Loucy (cell line): ENCODE results near the gene SETX.

Experiments
- H2AFZ ChIP-seq: fragments of 200-600 bp; sonication (generic); 2 replicates; pipeline ENCODE4 v1.6.0; 2016; ENCODE audit warnings: antibody characterized with exemption, mild to moderate bottlenecking, low read length, moderate library complexity
- H3F3A ChIP-seq: fragments of 200-600 bp; 2 replicates; pipeline ENCODE4 v1.6.0; 2016; ENCODE audit warnings: antibody characterized with exemption, low read depth, mild to moderate bottlenecking
- H3K27me3 ChIP-seq: fragments of 200-600 bp; sonication (generic); 2 replicates; pipeline ENCODE4 v1.6.1; 2014; ENCODE audit warnings: low read length, mild to moderate bottlenecking; ENCODE audit not compliant: insufficient read depth, poor library complexity, severe bottlenecking
- H3K36me3 ChIP-seq: fragments of 200-600 bp; sonication (generic); 2 replicates; pipeline ENCODE4 v1.6.1; 2016; ENCODE audit warnings: low read length; ENCODE audit not compliant: insufficient read depth
- H3K4me1 ChIP-seq: fragments of 200-600 bp; sonication (generic); 2 replicates; pipeline ENCODE4 v1.5.1; 2014; ENCODE audit warnings: low read length, mild to moderate bottlenecking; ENCODE audit not compliant: insufficient read depth, poor library complexity, severe bottlenecking
- H3K4me2 ChIP-seq: fragments of 200-600 bp; sonication (generic); 2 replicates; pipeline ENCODE4 v1.6.0; 2014; ENCODE audit warnings: antibody characterized with exemption, low read length, low read depth, mild to moderate bottlenecking; ENCODE audit not compliant: poor library complexity, severe bottlenecking
- H3K4me3 ChIP-seq: fragments of 200-600 bp; sonication (generic); 2 replicates; pipeline ENCODE4 v1.5.1; 2014; ENCODE audit warnings: low read length, mild to moderate bottlenecking, mixed read lengths; ENCODE audit not compliant: poor library complexity, severe bottlenecking
- H3K79me2 ChIP-seq: fragments of 200-600 bp; sonication (generic); 2 replicates; pipeline ENCODE4 v1.6.1; 2014; ENCODE audit warnings: low read length; ENCODE audit not compliant: insufficient read depth
- H3K9ac ChIP-seq: fragments of 200-600 bp; sonication (generic); 2 replicates; pipeline ENCODE4 v1.6.0; 2014; ENCODE audit warnings: mild to moderate bottlenecking, low read depth, low read length, moderate library complexity; ENCODE audit not compliant: poor library complexity, severe bottlenecking
- H3K9me2 ChIP-seq: fragments of 200-600 bp; sonication (generic); replicated peaks from 2 replicates; pipeline ENCODE4 v1.6.1; 2016; ENCODE audit warnings: low read depth, low read length, mixed read lengths
- H3K9me3 ChIP-seq: fragments of 200-600 bp; sonication (generic); 2 replicates; pipeline ENCODE4 v1.6.1; 2014; ENCODE audit warnings: mild to moderate bottlenecking, antibody characterized with exemption, low read length, low read depth; ENCODE audit not compliant: insufficient read depth
- H4K20me1 ChIP-seq: fragments of 200-600 bp; sonication (generic); 2 replicates; pipeline ENCODE4 v1.6.0; 2014; ENCODE audit warnings: antibody characterized with exemption, low read length, mild to moderate bottlenecking; ENCODE audit not compliant: insufficient read depth, poor library complexity, severe bottlenecking
- EZH2phosphoT487 ChIP-seq: fragments of 200-600 bp; IDR thresholded peaks from 2 replicates; pipeline ENCODE4 v1.6.1; 2018; ENCODE audit warnings: antibody characterized with exemption, mild to moderate bottlenecking, moderate library complexity, borderline replicate concordance
- TF ChIP-seq, protein P1 (sequence below): fragments of 200-600 bp; sonication (generic); conservative IDR thresholded peaks from 2 replicates; pipeline ENCODE4 v1.5.1; 2014; ENCODE audit warnings: mild to moderate bottlenecking, antibody characterized with exemption, low read length

SETX gene

GRCh38 chr9:132387133-132387532 is 32.3 kb upstream of the SETX start:
- Histone ChIP-seq H3K4me2 (no peak overlapping the region), H3K79me2 (peaks cover 8% of the 10 kb centered on the region), H4K20me1 (no peaks in the 10 kb centered on the region), H3F3A (no peaks in the 10 kb centered on the region), H3K36me3 (peaks cover 77% of the 10 kb centered on the region), H2AFZ (no peak overlapping the region), H3K4me3 (no peak overlapping the region), H3K9me3 (no peaks in the 10 kb centered on the region), H3K4me1 (peaks cover 21% of the 10 kb centered on the region), H3K27me3 (no peaks in the 10 kb centered on the region), H3K9me2 (no peaks in the 10 kb centered on the region), H3K9ac (no peak overlapping the region)
- TF ChIP-seq EZH2phosphoT487, result no peak
- TF ChIP-seq, protein P1, sequence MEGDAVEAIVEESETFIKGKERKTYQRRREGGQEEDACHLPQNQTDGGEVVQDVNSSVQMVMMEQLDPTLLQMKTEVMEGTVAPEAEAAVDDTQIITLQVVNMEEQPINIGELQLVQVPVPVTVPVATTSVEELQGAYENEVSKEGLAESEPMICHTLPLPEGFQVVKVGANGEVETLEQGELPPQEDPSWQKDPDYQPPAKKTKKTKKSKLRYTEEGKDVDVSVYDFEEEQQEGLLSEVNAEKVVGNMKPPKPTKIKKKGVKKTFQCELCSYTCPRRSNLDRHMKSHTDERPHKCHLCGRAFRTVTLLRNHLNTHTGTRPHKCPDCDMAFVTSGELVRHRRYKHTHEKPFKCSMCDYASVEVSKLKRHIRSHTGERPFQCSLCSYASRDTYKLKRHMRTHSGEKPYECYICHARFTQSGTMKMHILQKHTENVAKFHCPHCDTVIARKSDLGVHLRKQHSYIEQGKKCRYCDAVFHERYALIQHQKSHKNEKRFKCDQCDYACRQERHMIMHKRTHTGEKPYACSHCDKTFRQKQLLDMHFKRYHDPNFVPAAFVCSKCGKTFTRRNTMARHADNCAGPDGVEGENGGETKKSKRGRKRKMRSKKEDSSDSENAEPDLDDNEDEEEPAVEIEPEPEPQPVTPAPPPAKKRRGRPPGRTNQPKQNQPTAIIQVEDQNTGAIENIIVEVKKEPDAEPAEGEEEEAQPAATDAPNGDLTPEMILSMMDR, result no peak

GRCh38 chr9:132384376-132384775 is 29.6 kb upstream of the SETX start:
- 0 out of 2 replicates have a peak, but pooled peaks cover 5% of the 10 kb centered on the region for H3F3A ChIP-seq
- H3K36me3 ChIP-seq, result peaks cover 69% of the 10 kb centered on the region; the same call in 1 of the 2 replicates
- peaks cover 29% of the 10 kb centered on the region for H3K4me1 ChIP-seq
- H3K9me2 ChIP-seq, result no peaks in the 10 kb centered on the region
- no peaks in the 10 kb centered on the region for H4K20me1 ChIP-seq
- H2AFZ ChIP-seq, result no peak overlapping the region
- peak overlapping the region; percentile 32 for H3K4me2 ChIP-seq
- H3K4me3 ChIP-seq, result no peak overlapping the region
- peaks cover 18% of the 10 kb centered on the region for H3K79me2 ChIP-seq
- H3K9me3 ChIP-seq, result no peaks in the 10 kb centered on the region
- TF ChIP-seq, protein P1, result no peak
- TF ChIP-seq EZH2phosphoT487, result no peak
- no peak overlapping the region for H3K9ac ChIP-seq
- no peaks in the 10 kb centered on the region for H3K27me3 ChIP-seq

GRCh38 chr9:132383462-132383883 is 28.7 kb upstream of the SETX start:
- Histone ChIP-seq H3K9me2 (no peaks in the 10 kb centered on the region), H3K4me1 (peaks cover 29% of the 10 kb centered on the region), H2AFZ (no peak overlapping the region), H3K36me3 (peaks cover 70% of the 10 kb centered on the region; the same call in 1 of the 2 replicates), H3K4me3 (no peak overlapping the region), H3F3A (peaks cover 9% of the 10 kb centered on the region; the same call in 1 of the 2 replicates), H4K20me1 (no peaks in the 10 kb centered on the region), H3K9ac (peak overlapping the region; percentile 4), H3K27me3 (no peaks in the 10 kb centered on the region), H3K4me2 (peak overlapping the region; percentile 32), H3K79me2 (peaks cover 17% of the 10 kb centered on the region), H3K9me3 (no peaks in the 10 kb centered on the region)
- TF ChIP-seq EZH2phosphoT487, result no peak
- TF ChIP-seq, protein P1, result no peak
